ENCODE measurements around the gene ATP8B3.

- TF ChIP-seq CTCF (IDR thresholded peaks at IDR 0.05) (no peak), POLR2A (IDR thresholded peaks at IDR 0.05) (no peak)
Observed at GRCh38 chr19:1814391-1814790, 2.3 kb upstream of the ATP8B3 start.
